Measurements from ENCODE around the gene PPP4C.

DNA sequence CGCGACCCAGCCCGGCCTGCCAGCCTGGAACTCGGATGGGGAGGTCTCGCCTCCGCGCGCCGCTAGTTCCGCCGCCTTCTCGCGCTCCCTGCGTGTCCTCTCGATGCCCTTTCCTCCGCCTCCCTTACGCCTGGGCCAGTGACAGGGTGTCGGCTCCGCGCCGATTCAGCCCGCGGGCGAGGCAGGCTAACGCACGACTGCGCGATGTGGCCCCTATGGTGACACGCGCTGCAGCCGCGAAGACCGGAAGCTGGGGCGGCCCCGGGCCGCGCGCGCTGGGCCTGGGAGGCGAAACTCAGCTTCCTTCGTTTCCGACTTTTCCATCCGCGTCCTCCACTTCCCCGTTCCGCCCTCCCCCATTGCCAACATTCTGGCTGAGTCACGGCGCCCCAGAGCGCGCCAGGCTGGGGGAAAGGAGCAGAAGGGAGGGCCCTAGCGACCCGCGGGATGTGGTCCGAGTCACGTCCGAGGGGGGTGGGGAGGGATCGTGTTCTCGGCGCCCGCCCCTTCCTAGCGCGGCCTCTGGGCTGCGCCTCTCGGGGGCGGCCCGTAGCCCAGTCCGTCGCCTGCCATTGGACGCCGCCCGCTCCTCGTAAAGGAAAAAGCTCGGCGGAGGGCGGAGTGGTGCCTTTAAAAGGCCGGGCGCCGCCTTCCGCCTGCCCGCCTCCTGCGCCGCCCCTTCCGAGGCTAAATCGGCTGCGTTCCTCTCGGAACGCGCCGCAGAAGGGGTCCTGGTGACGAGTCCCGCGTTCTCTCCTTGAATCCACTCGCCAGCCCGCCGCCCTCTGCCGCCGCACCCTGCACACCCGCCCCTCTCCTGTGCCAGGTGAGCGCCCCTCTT lies 10.5 kb upstream of the PPP4C start, which contains the start of gene ALDOA:
- peak; percentile 98 to 99 for TF ChIP-seq POLR2A (IDR thresholded peaks at IDR 0.05)
- TF ChIP-seq, protein P1, sequence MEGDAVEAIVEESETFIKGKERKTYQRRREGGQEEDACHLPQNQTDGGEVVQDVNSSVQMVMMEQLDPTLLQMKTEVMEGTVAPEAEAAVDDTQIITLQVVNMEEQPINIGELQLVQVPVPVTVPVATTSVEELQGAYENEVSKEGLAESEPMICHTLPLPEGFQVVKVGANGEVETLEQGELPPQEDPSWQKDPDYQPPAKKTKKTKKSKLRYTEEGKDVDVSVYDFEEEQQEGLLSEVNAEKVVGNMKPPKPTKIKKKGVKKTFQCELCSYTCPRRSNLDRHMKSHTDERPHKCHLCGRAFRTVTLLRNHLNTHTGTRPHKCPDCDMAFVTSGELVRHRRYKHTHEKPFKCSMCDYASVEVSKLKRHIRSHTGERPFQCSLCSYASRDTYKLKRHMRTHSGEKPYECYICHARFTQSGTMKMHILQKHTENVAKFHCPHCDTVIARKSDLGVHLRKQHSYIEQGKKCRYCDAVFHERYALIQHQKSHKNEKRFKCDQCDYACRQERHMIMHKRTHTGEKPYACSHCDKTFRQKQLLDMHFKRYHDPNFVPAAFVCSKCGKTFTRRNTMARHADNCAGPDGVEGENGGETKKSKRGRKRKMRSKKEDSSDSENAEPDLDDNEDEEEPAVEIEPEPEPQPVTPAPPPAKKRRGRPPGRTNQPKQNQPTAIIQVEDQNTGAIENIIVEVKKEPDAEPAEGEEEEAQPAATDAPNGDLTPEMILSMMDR (IDR thresholded peaks at IDR 0.05) = peak in 1 of 4 experiments; percentile 19
- TF ChIP-seq POLR2AphosphoS5 (IDR thresholded peaks at IDR 0.05) = peak; percentile 96
- TF ChIP-seq EP300 (IDR thresholded peaks at IDR 0.05) = no peak

All from gastroesophageal sphincter (tissue), 3 donors.